Colonic mucosa (tissue), 4 donors: ENCODE results near the gene AIF1. TPM values are rescaled to one million over a fixed set of nuclear protein-coding genes. Genes with fewer than 3 reads are reported as not detected.

Source experiments
- DNase-seq: peaks from one replicate; pipeline ENCODE4 v3.0.0-alpha.2; 2020
- H3K27ac ChIP-seq: fragments of 200-600 bp; one replicate; pipeline ENCODE4 v1.8.0; 2021
- H3K27me3 ChIP-seq: fragments of 200-600 bp; one replicate; pipeline ENCODE4 v1.8.0; 2021
- H3K36me3 ChIP-seq: fragments of 200-600 bp; one replicate; pipeline ENCODE4 v1.8.0; 2021
- H3K4me1 ChIP-seq: fragments of 200-600 bp; one replicate; pipeline ENCODE4 v1.8.0; 2021; ENCODE audit warnings: mild to moderate bottlenecking
- H3K4me3 ChIP-seq: fragments of 200-600 bp; one replicate; pipeline ENCODE4 v1.8.0; 2021
- H3K9ac ChIP-seq, 2 donors: one replicate each; pipeline ENCODE4 v1.7.0; 2013; ENCODE audit warnings: control low read depth in 2 of 2, low read depth in 2 of 2, low read length in 2 of 2
- H3K9me3 ChIP-seq: fragments of 200-600 bp; one replicate; pipeline ENCODE4 v1.8.0; 2021
- intact Hi-C: fragments of 100-400 bp; cut with DNase I; formaldehyde crosslinking; loops from one replicate; pipeline ENCODE4 v1.14.1; 2022
- total RNA-seq, 2 donors: library from RNA; stranded (reverse); fragmentation: NEBNext Ultra II Directional in 1 of 2; extraction: Animal tissue kit (Norgen Biotek cat#: 25700) in 1 of 2; gene quantifications; one replicate each; pipeline ENCODE4 v1.2.1, GENCODE V29; 2021
- TF ChIP-seq, protein P1 (sequence below): fragments of 200-600 bp; IDR thresholded peaks from one replicate; pipeline ENCODE4 v1.8.0; 2022; ENCODE audit warnings: antibody characterized with exemption, mild to moderate bottlenecking
- donor health status: healthy.
- donor health status: DM: no; HTN: no; CAD: no.
- donor health status: DM: no; HTN: no; CAD: no.

AIF1 gene
- total RNA-seq, 2 donors from 2014 or later: 5.0 to 20.7 TPM

DNA sequence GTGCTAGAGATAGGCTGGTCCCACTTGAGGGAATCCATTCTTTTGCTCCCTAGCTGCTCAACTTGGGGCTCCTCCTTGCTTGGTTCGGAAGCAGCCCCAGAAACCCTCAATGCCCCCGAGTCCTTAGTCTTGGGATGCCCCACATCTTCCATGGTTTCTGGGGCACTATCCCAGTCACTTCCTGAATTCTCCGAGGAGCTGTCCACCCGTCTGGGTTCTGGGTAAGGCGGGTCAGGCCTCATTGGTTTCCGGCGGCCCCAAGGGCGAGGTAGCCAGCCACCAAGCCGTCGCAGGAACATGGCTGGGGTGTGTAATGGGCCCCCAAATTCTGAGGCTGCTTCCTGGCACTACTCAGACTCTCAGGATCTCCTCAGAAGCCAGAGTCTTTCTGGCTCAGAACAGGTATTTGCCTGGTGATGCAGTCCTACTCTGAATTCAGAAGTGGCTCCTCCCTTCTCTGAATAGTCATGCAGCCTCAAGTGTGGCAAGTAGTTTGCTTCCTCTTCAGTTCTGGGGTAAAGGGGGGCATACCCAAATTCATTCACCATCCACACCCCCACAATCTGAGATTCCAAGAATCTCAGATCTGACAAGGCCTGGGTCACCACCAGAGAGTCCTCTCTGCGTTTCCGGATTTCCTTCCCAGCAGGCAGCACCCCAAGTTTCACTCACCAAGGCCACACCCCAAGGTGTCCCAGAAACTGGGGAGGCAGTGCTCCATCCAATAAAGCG is 44.8 kb downstream of the AIF1 start:
- Histone ChIP-seq H3K27ac (peak overlapping the region; percentile 89), H3K36me3 (no peaks in the 10 kb centered on the region), H3K27me3 (no peaks in the 10 kb centered on the region), H3K4me1 (peaks cover 26% of the 10 kb centered on the region), H3K9ac (peak overlapping the region; percentile 75 to 94), H3K4me3 (peak overlapping the region; percentile 76), H3K9me3 (no peaks in the 10 kb centered on the region)
- DNase-seq: no peak
- TF ChIP-seq, protein P1, sequence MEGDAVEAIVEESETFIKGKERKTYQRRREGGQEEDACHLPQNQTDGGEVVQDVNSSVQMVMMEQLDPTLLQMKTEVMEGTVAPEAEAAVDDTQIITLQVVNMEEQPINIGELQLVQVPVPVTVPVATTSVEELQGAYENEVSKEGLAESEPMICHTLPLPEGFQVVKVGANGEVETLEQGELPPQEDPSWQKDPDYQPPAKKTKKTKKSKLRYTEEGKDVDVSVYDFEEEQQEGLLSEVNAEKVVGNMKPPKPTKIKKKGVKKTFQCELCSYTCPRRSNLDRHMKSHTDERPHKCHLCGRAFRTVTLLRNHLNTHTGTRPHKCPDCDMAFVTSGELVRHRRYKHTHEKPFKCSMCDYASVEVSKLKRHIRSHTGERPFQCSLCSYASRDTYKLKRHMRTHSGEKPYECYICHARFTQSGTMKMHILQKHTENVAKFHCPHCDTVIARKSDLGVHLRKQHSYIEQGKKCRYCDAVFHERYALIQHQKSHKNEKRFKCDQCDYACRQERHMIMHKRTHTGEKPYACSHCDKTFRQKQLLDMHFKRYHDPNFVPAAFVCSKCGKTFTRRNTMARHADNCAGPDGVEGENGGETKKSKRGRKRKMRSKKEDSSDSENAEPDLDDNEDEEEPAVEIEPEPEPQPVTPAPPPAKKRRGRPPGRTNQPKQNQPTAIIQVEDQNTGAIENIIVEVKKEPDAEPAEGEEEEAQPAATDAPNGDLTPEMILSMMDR: no peak
- intact Hi-C loops: loop anchor here (5.0 kb wide), 1 partner anchor 38 kb away; the partner anchor contains the start of gene PRRC2A

DNA sequence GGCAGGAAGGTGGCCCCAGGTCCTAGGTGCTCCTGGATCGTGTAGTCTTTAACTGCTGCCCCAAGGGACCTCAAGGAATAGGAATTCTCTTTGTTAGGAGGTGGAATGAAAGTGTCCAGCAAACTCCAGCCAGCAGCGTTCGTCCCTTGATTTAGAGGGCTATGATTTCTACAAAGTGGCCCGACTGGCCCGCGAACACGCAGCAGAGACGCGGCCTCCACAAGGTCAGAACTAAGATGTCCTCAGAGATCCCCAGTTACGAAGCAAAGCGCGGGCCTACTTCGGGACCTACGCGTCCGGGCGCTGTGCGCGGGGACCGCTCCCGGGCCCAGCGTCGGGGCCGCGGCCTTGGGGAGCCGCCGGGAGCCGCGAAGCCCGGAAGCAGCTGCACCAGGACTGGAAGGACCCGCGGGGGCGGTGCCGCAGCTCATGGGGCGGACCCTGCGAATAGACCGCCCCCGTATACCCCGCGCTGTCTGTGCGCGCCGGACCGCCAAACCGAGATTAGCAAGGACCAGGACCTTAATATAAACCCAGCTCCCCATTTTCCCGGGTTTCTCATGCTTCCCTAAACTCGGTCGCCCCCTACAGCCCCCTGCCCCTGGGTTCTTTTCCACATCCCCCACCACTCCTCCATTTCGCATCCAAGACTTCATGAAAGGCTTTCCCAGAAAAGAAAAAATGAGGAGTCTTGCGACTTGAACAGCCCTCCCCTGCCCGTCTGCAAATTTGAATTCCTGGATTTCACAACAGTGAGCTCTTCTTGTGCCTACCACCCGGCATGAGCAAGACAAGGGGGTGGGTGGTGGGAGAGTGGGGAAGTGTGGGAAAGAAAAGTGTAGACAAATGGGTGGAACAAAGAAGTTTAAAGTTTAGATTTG is 45.6 kb downstream of the AIF1 start, which contains the start of gene C6orf47:
C6orf47 (minus strand) TSS at position 398 of the 881 bp plus-strand sequence. CDS start 831 bp downstream, outside the sequence.
- Histone ChIP-seq H3K9me3 (no peaks in the 10 kb centered on the region), H3K27me3 (no peaks in the 10 kb centered on the region), H3K4me3 (peak within 1 kb of the TSS; percentile 76)

DNA sequence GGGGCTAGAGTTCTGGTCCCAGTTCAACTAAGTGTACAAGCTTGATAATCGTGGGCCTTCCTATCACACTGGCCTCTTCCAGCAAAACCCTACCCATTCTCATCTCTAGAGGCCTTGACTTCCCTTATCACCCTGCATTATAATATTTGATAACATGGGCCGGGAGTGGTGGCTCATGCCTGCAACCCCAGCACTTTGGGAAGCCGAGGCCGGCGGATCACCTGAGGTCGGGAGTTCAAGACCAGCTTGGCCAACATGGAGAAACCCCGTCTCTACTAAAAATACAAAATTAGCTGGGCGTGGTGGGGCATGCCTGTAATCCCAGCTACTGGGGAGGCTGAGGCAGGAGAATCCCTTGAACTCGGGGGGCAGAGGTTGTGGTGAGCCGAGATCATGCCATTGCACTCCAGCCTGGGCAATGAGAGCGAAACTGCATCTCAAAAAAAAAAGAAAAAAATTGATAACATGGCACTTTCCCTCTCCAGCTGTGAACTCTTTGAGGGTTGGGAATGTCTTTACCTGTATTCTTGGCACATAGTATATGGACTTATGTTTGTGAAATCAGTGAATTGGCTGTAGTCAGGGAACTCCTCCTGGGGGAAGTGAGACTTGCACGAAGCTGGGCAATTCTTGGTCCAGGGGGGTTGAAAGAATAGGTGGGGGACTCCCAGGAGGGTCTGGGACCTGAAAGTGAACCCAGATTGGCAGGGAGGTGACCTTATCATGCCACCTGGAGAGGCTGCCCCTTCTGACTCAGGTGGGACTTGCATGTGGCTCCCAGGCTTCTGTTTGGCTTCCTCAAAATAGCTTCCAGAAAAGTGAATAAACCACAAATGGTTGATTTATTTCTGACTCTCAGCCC is 46.5 kb downstream of the AIF1 start:
- Histone ChIP-seq H3K27ac (peak overlapping the region; percentile 89), H3K9me3 (no peaks in the 10 kb centered on the region), H3K4me1 (peaks cover 22% of the 10 kb centered on the region), H3K4me3 (peak overlapping the region; percentile 76), H3K9ac (peak overlapping the region in 1 of 2 donors; percentile 94), H3K36me3 (no peaks in the 10 kb centered on the region), H3K27me3 (no peaks in the 10 kb centered on the region)
- TF ChIP-seq, protein P1: no peak
- no peak for DNase-seq
- intact Hi-C loops: no loop called here

More for the DNA sequence above, 45.6 kb downstream of the AIF1 start, which contains the start of gene C6orf47:
- H3K9ac ChIP-seq: peak within 1 kb of the TSS; percentile 75 to 94
- intact Hi-C loops: no loop called here
- peak; percentile 90 for DNase-seq
- peak within 1 kb of the TSS; percentile 89 for H3K27ac ChIP-seq
- TF ChIP-seq, protein P1: no peak
- H3K36me3 ChIP-seq: no peaks in the 10 kb centered on the region
- peaks cover 25% of the 10 kb centered on the region for H3K4me1 ChIP-seq

DNA sequence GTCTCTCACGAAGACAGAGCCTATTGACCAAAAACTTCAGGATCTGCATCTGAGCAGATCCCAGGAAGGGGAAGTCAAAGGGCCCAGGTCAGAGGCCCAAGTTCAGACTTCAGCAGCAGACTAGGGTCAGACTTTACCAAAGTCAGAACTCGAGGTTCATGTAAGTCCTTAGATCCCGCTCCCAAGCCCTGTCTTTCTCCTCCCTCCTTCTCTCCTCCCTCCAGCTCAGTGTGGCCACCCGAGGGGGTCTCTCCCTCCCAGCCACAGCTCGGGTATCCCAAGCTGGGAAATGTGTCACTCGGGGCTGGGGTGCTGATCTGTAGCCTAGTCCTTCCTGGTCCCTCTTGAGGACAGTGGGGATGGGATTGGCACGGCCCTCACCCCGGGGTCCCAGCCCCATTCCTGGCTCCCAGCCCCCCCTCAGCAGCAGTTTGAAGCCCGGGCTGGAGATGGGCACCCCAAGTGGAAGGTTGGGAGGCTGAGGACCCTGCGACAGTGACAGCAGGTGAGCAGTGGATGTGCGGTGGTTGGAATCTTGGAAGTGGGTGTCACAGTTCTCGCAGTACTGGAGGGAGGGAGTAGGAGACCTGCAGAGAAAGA is 47.2 kb downstream of the AIF1 start:
- no peaks in the 10 kb centered on the region for H3K36me3 ChIP-seq
- intact Hi-C loops: no loop called here

More for the DNA sequence above, 47.2 kb downstream of the AIF1 start:
- TF ChIP-seq, protein P1: no peak
- Histone ChIP-seq H3K27me3 (no peaks in the 10 kb centered on the region), H3K4me3 (no peak overlapping the region), H3K27ac (no peak overlapping the region), H3K9ac (peak overlapping the region in 1 of 2 donors; percentile 26), H3K9me3 (no peaks in the 10 kb centered on the region), H3K4me1 (peaks cover 27% of the 10 kb centered on the region)
- DNase-seq: no peak
